B cell (primary cell): ENCODE data around the gene ZNF773. TPM values are rescaled to one million over a fixed set of nuclear protein-coding genes. Genes with fewer than 3 reads are reported as not detected.

Experiments
- ATAC-seq: fragments of 200-7000 bp; cut with Tn5 transposase; one replicate; pipeline ENCODE4 v1.10.0; 2021; ENCODE audit warnings: low read depth, mild to moderate bottlenecking, moderate number of reproducible peaks, moderate library complexity
- CTCF ChIA-PET: fragments of 350-600 bp; sonication (Branson Sonifier 250); formaldehyde crosslinking; loops from one replicate; lab custom pipeline; 2021; ENCODE audit warnings: antibody characterized with exemption, inconsistent platforms; lab: Charles Lee
- POLR2A ChIA-PET: fragments of 350-600 bp; sonication (Branson Sonifier 250); formaldehyde crosslinking; loops from one replicate; lab custom pipeline; 2021; ENCODE audit warnings: antibody characterized with exemption; lab: Charles Lee
- DNase-seq: peaks from one replicate; pipeline ENCODE4 v3.0.0; 2013
- H2AFZ ChIP-seq: 2 replicates; pipeline ENCODE4 v1.6.1; 2012; ENCODE audit warnings: mild to moderate bottlenecking, low read depth, low read length; ENCODE audit not compliant: insufficient read depth, poor library complexity, severe bottlenecking
- H3K27ac ChIP-seq, 2 donors: 1 replicate in 1 of 2; 2 replicates in 1 of 2; pipeline ENCODE4 v1.5.1; 2012 to 2013; ENCODE audit warnings: low read length in 2 of 2, mild to moderate bottlenecking in 2 of 2, moderate library complexity in 1 of 2
- H3K27me3 ChIP-seq, 4 experiments: fragments of 200-600 bp in 1 of 4; sonication (generic) in 1 of 4; replicated peaks in 1 of 4; 1 replicate in 2 of 4; 2 replicates in 2 of 4; pipeline versions ENCODE4 v1.6.1 to v1.7.0; 2013 to 2016; ENCODE audit warnings: low read length in 3 of 4, mild to moderate bottlenecking in 2 of 4, mixed read lengths in 1 of 4, moderate library complexity in 1 of 4; ENCODE audit not compliant: insufficient read depth in 4 of 4, control insufficient read depth in 3 of 4; ENCODE audit errors: control extremely low read depth in 1 of 4
- H3K36me3 ChIP-seq, 2 experiments: replicated peaks in 1 of 2; 1 replicate in 1 of 2; 2 replicates in 1 of 2; pipeline versions ENCODE4 v1.6.1 to v1.7.1; 2013; ENCODE audit warnings: low read length in 1 of 2; ENCODE audit not compliant: insufficient read depth in 2 of 2, control insufficient read depth in 1 of 2; ENCODE audit errors: control extremely low read depth in 1 of 2, extremely low read depth in 1 of 2
- H3K4me1 ChIP-seq, 2 donors: fragments of 200-600 bp in 1 of 2; sonication (generic) in 1 of 2; 1 replicate in 1 of 2; 2 replicates in 1 of 2; pipeline versions ENCODE4 v1.5.1 to v1.6.1; 2013 to 2017; ENCODE audit warnings: low read length in 2 of 2; ENCODE audit not compliant: control insufficient read depth in 2 of 2, insufficient read depth in 2 of 2
- H3K4me2 ChIP-seq: replicated peaks from 2 replicates; pipeline ENCODE3; 2012; ENCODE audit warnings: mild to moderate bottlenecking, low read depth, low read length; ENCODE audit not compliant: poor library complexity, severe bottlenecking
- H3K4me3 ChIP-seq, 5 experiments: fragments of 200-600 bp in 1 of 5; sonication (generic) in 1 of 5; 1 replicate in 3 of 5; 2 replicates in 2 of 5; pipeline versions ENCODE4 v1.5.1 to v1.7.0; 2011 to 2016; ENCODE audit warnings: low read length in 4 of 5, mild to moderate bottlenecking in 4 of 5, low read depth in 2 of 5, control low read depth in 1 of 5, moderate library complexity in 1 of 5; ENCODE audit not compliant: insufficient read depth in 1 of 5; ENCODE audit errors: control extremely low read depth in 1 of 5, extremely low read depth in 1 of 5
- H3K79me2 ChIP-seq: fragments of 200-600 bp; sonication (generic); one replicate; pipeline ENCODE4 v1.6.0; 2016; ENCODE audit warnings: low read length; ENCODE audit not compliant: control insufficient read depth, insufficient read depth
- H3K9ac ChIP-seq: fragments of 200-600 bp; sonication (generic); 2 replicates; pipeline ENCODE4 v1.6.1; 2017; ENCODE audit warnings: mild to moderate bottlenecking, low read length, moderate library complexity
- H3K9me3 ChIP-seq, 3 donors: one replicate each; pipeline versions ENCODE4 v1.6.1 to v1.7.1; 2013; ENCODE audit warnings: low read length in 2 of 3; ENCODE audit not compliant: control insufficient read depth in 2 of 3, insufficient read depth in 1 of 3; ENCODE audit errors: control extremely low read depth in 1 of 3
- H4K20me1 ChIP-seq: 2 replicates; pipeline ENCODE4 v1.6.0; 2012; ENCODE audit warnings: mild to moderate bottlenecking, low read length; ENCODE audit not compliant: insufficient read depth, control insufficient read depth, poor library complexity, severe bottlenecking
- H3K27ac Mint-ChIP-seq: one replicate; pipeline ENCODE4 v1.8.0; 2021; ENCODE audit warnings: mixed read lengths
- H3K27me3 Mint-ChIP-seq: one replicate; pipeline ENCODE4 v1.8.0; 2021; ENCODE audit warnings: mixed read lengths
- H3K4me1 Mint-ChIP-seq: one replicate; pipeline ENCODE4 v1.8.0; 2021; ENCODE audit warnings: mixed read lengths
- H3K4me3 Mint-ChIP-seq: one replicate; pipeline ENCODE4 v1.8.0; 2021; ENCODE audit warnings: mixed read lengths
- H3K9me3 Mint-ChIP-seq: one replicate; pipeline ENCODE4 v1.8.0; 2022; ENCODE audit warnings: mixed read lengths; ENCODE audit not compliant: insufficient read depth
- EZH2 ChIP-seq: IDR thresholded peaks from 2 replicates; pipeline ENCODE4 v1.6.1; 2012; ENCODE audit warnings: borderline replicate concordance, low read depth, mild to moderate bottlenecking, moderate library complexity, low read length; ENCODE audit not compliant: insufficient read depth, poor library complexity, severe bottlenecking
- WGBS: methylation state at CpG from one replicate; pipeline ENCODE4 v1.1.5; 2013; ENCODE audit warnings: missing lambda C conversion rate; ENCODE audit not compliant: insufficient coverage; 5-methylcytosine and 5-hydroxymethylcytosine counted together
- intact Hi-C: fragments of 100-400 bp; cut with micrococcal nuclease; formaldehyde crosslinking; loops from one replicate; pipeline ENCODE4 v1.10.0; 2022
- polyA plus RNA-seq: library from polyadenylated mRNA; depleted of rRNA; stranded (reverse); fragments of >200 nt; gene quantifications from 2 replicates; pipeline ENCODE4 v1.2.3, GENCODE V29; 2012
- total RNA-seq, 2 donors: library from RNA; stranded (reverse); fragments of 120-200 nt in 1 of 2; gene quantifications; 1 replicate in 1 of 2; 2 replicates in 1 of 2; pipeline versions ENCODE4 v1.2.3 to v1.2.4, GENCODE V29; 2013 to 2022
- TF ChIP-seq, protein P1 (sequence below): fragments of 200-600 bp; IDR thresholded peaks from one replicate; pipeline ENCODE4 v1.8.0; 2022; ENCODE audit warnings: antibody characterized with exemption, mild to moderate bottlenecking

ZNF773 gene
- total and polyA plus RNA-seq, 2 donors (not counting 1 experiment from before 2014, with no cell fraction given) = 12.6 to 28.6 TPM

DNA sequence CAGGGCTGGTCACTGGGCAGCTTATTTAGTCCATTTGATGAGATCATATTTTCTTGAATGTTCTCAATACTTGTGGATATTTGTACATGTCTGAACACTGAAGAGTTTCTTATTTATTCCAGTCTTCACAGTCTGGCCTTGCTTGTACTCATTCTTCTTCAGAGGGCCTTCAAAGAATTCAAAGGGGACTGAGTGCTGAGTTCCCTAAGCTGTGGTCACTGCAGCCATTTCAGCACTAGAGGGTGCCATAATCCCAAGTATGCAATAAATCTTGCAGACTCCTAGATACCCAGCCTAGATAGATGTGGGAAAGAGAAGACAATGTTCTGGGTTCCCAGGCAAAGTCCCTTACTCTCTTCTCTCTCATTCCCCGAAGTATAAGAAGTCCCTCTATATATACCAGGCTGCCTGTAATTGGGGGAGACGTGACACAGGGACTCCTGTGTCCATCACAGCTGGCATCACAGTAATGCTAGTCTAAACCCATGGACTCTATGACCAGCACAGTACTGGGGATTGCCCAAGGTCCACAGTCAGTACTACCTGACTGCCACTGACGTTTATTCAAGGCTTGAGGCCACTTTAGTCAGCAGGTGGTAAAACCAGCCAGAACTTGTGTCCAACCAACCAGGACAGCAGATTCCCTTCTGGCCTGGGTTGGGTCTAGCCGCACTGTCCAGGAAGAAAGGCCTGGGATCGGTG is 33.9 kb upstream of the ZNF773 start:
- peaks cover 10 to 44% (median 26%) of the 10 kb centered on the region in 3 donors for H3K9me3 ChIP-seq
- intact Hi-C loops = no loop called here
- no peaks in the 10 kb centered on the region for H3K27me3 ChIP-seq
- H3K4me3 Mint-ChIP-seq = no peak overlapping the region
- H3K27me3 Mint-ChIP-seq = no peaks in the 10 kb centered on the region
- no peak for ATAC-seq
- TF ChIP-seq, protein P1, sequence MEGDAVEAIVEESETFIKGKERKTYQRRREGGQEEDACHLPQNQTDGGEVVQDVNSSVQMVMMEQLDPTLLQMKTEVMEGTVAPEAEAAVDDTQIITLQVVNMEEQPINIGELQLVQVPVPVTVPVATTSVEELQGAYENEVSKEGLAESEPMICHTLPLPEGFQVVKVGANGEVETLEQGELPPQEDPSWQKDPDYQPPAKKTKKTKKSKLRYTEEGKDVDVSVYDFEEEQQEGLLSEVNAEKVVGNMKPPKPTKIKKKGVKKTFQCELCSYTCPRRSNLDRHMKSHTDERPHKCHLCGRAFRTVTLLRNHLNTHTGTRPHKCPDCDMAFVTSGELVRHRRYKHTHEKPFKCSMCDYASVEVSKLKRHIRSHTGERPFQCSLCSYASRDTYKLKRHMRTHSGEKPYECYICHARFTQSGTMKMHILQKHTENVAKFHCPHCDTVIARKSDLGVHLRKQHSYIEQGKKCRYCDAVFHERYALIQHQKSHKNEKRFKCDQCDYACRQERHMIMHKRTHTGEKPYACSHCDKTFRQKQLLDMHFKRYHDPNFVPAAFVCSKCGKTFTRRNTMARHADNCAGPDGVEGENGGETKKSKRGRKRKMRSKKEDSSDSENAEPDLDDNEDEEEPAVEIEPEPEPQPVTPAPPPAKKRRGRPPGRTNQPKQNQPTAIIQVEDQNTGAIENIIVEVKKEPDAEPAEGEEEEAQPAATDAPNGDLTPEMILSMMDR = peak; percentile 36
- TF ChIP-seq EZH2 = no peak
- H3K9me3 Mint-ChIP-seq = peaks cover 10% of the 10 kb centered on the region
- H3K4me3 ChIP-seq = no peak overlapping the region
- no peak overlapping the region for H3K4me2 ChIP-seq
- DNase-seq = peak; percentile 40
- no peak overlapping the region for H3K27ac ChIP-seq
- peaks cover 16% of the 10 kb centered on the region for H3K79me2 ChIP-seq
- 91% methylated on average over 4 of the region's 5 CpGs for WGBS
- H3K4me1 Mint-ChIP-seq = no peaks in the 10 kb centered on the region
- H3K27ac Mint-ChIP-seq = no peak overlapping the region
- H4K20me1 ChIP-seq = no peaks in the 10 kb centered on the region
- no peak overlapping the region for H3K9ac ChIP-seq
- POLR2A ChIA-PET = no interaction called here
- no peak overlapping the region for H2AFZ ChIP-seq
- CTCF ChIA-PET = interaction anchor here (1.1 to 1.2 kb wide), 2 partner anchors 14 to 688 kb away, joined by 3 to 4 read pairs; no protein-coding TSS in a partner anchor
- H3K4me1 ChIP-seq = no peaks in the 10 kb centered on the region
- H3K36me3 ChIP-seq = peaks cover 0 to 3% of the 10 kb centered on the region in 2 experiments

DNA sequence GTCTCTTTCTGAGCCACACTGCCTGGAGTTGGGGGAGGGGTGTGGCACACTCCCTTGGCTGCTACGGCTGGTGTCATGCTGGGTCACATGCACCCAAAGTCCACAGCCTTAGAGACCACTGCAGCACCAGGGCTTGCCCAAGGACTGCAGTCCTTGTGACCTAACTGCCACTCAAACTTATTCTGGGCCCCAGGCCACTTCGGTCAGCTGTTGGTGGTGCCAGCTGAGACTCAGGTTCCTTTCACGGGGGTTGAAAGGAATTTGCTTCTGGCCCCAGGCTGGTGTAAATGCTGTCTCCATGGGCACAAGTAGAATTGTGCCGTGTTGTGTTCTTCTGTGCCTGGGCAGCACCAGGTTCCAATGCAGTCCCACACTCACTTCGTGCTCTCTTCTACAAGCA is 33.2 kb upstream of the ZNF773 start:
- H4K20me1 ChIP-seq = no peaks in the 10 kb centered on the region
- no peak overlapping the region for H3K4me3 Mint-ChIP-seq
- no peak overlapping the region for H3K4me2 ChIP-seq
- peaks cover 13% of the 10 kb centered on the region for H3K9me3 Mint-ChIP-seq
- ATAC-seq = no peak
- no peak overlapping the region for H3K27ac ChIP-seq
- no peak overlapping the region for H3K27ac Mint-ChIP-seq
- H3K4me3 ChIP-seq = no peak overlapping the region
- ChIA-PET POLR2A (no interaction called here), CTCF (interaction anchor here (0.6 to 1.2 kb wide), 3 partner anchors 13 to 1030 kb away, joined by 3 to 4 read pairs (median 4); no protein-coding TSS in a partner anchor)
- peaks cover 16% of the 10 kb centered on the region for H3K79me2 ChIP-seq
- H2AFZ ChIP-seq = no peak overlapping the region
- intact Hi-C loops = no loop called here
- TF ChIP-seq, protein P1 = no peak
- TF ChIP-seq EZH2 = no peak
- no peaks in the 10 kb centered on the region for H3K4me1 ChIP-seq
- no peaks in the 10 kb centered on the region for H3K27me3 ChIP-seq
- DNase-seq = no peak
- no peak overlapping the region for H3K9ac ChIP-seq
- 97% methylated on average over 3 of the region's 5 CpGs for WGBS
- H3K4me1 Mint-ChIP-seq = no peaks in the 10 kb centered on the region
- no peaks in the 10 kb centered on the region for H3K27me3 Mint-ChIP-seq
- H3K36me3 ChIP-seq = peaks cover 0 to 3% of the 10 kb centered on the region in 2 experiments
- peaks cover 12 to 51% (median 26%) of the 10 kb centered on the region in 3 donors for H3K9me3 ChIP-seq
